Hepatocyte (in vitro differentiated cells): ENCODE data around the gene EPHA1.

Experiments used
- EZH2 ChIP-seq: fragments of 200-600 bp; sonication (generic); IDR thresholded peaks from 2 replicates; pipeline ENCODE4 v1.6.1; 2016; ENCODE audit warnings: antibody characterized with exemption, mild to moderate bottlenecking, borderline replicate concordance
- EZH2phosphoT487 ChIP-seq: fragments of 200-600 bp; sonication (generic); IDR thresholded peaks from one replicate; pipeline ENCODE4 v1.6.1; 2018; ENCODE audit warnings: antibody characterized with exemption, mild to moderate bottlenecking, low read depth, moderate library complexity; ENCODE audit not compliant: unreplicated experiment, severe bottlenecking
- TF ChIP-seq, protein P1 (sequence below): fragments of 200-600 bp; sonication (generic); IDR thresholded peaks from 2 replicates; pipeline ENCODE4 v1.5.1; 2016; ENCODE audit warnings: antibody characterized with exemption, mild to moderate bottlenecking; ENCODE audit not compliant: poor library complexity

DNA sequence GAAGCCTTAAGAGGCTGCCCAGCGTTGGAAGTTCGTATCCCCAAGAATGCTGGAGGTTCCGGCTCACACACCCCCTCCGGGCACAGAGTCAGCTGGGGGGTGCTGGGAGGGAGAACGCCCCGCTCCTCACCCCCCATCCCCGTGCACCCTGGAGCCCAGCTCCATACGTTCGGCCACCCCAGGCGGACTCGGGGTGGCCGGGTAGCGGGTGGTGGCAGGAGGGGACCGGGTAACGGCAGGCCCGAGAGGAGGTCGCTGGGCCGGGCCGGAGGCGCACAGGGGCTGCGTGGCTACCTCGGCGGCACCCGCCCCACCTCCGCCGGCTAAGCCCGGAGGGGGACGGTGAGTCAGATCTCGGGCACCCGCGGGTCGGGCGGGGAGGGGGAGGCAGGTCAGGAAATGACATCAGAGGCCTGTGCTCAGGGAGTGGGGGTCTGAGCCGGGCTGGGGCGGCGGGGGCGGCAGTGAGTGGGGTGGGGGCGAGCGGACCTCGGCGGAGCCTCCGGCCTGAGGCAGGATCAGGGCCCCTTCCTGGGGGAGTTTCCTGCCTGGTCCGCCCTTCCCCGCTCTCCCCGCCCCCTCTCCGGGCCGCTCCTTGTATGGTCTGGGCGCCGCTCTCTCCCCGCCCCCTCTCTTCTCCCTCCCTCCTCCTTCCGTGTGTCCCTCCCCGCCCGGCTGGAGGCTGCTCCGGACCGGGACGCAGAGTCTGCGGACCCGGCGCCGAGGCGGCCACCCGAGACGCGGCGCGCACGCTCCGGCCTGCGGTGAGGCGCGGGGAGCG lies 27.8 kb downstream of the EPHA1 start, which contains the start of gene ZYX:
- TF ChIP-seq, protein P1, sequence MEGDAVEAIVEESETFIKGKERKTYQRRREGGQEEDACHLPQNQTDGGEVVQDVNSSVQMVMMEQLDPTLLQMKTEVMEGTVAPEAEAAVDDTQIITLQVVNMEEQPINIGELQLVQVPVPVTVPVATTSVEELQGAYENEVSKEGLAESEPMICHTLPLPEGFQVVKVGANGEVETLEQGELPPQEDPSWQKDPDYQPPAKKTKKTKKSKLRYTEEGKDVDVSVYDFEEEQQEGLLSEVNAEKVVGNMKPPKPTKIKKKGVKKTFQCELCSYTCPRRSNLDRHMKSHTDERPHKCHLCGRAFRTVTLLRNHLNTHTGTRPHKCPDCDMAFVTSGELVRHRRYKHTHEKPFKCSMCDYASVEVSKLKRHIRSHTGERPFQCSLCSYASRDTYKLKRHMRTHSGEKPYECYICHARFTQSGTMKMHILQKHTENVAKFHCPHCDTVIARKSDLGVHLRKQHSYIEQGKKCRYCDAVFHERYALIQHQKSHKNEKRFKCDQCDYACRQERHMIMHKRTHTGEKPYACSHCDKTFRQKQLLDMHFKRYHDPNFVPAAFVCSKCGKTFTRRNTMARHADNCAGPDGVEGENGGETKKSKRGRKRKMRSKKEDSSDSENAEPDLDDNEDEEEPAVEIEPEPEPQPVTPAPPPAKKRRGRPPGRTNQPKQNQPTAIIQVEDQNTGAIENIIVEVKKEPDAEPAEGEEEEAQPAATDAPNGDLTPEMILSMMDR, result no peak
- no peak for TF ChIP-seq EZH2
- TF ChIP-seq EZH2phosphoT487, result no peak
